Skeletal muscle tissue (tissue), 4 donors: ENCODE measurements around the gene PPAN. TPM values are rescaled to one million over a fixed set of nuclear protein-coding genes. Genes with fewer than 3 reads are reported as not detected.

Source experiments
- H3K27ac ChIP-seq: one replicate; pipeline ENCODE4 v1.7.0; 2013; ENCODE audit warnings: mild to moderate bottlenecking, low read depth, low read length, inconsistent platforms
- H3K27me3 ChIP-seq, 3 donors: one replicate each; pipeline ENCODE4 v1.7.0; 2013; ENCODE audit warnings: low read length in 3 of 3; ENCODE audit not compliant: control insufficient read depth in 3 of 3, insufficient read depth in 3 of 3
- H3K36me3 ChIP-seq, 3 donors: one replicate each; pipeline ENCODE4 v1.7.0; 2013; ENCODE audit warnings: low read length in 3 of 3; ENCODE audit not compliant: control insufficient read depth in 3 of 3, insufficient read depth in 3 of 3
- H3K4me1 ChIP-seq, 3 donors: one replicate each; pipeline ENCODE4 v1.7.0; 2013; ENCODE audit warnings: low read length in 3 of 3, mild to moderate bottlenecking in 3 of 3; ENCODE audit not compliant: control insufficient read depth in 3 of 3, insufficient read depth in 3 of 3
- H3K4me3 ChIP-seq, 3 donors: one replicate each; pipeline ENCODE4 v1.7.0; 2013; ENCODE audit warnings: low read length in 3 of 3
- H3K9ac ChIP-seq, 3 donors: one replicate each; pipeline ENCODE4 v1.7.0; 2013; ENCODE audit warnings: low read length in 3 of 3, mild to moderate bottlenecking in 3 of 3, moderate library complexity in 2 of 3, low read depth in 1 of 3
- H3K9me3 ChIP-seq, 3 donors: one replicate each; pipeline ENCODE4 v1.7.0; 2013; ENCODE audit warnings: low read length in 3 of 3; ENCODE audit not compliant: control insufficient read depth in 3 of 3
- total RNA-seq: library from RNA; depleted of rRNA; stranded (reverse); fragments of >200 nt; gene quantifications from one replicate; pipeline ENCODE4 v1.2.3, GENCODE V29; 2014
- donor health status: Osteomylitis.

PPAN gene
- total RNA-seq, 1 donor from 2014 or later: 14.6 TPM

GRCh38 chr19:10137751-10138682 is 31.9 kb downstream of the PPAN start:
- Histone ChIP-seq H3K9ac (no peak overlapping the region), H3K27ac (no peak overlapping the region), H3K4me1 (peaks cover 2 to 9% (median 2%) of the 10 kb centered on the region in 3 donors), H3K27me3 (no peaks in the 10 kb centered on the region), H3K4me3 (no peak overlapping the region), H3K36me3 (peaks cover 61 to 71% (median 65%) of the 10 kb centered on the region in 3 donors), H3K9me3 (no peaks in the 10 kb centered on the region)

DNA sequence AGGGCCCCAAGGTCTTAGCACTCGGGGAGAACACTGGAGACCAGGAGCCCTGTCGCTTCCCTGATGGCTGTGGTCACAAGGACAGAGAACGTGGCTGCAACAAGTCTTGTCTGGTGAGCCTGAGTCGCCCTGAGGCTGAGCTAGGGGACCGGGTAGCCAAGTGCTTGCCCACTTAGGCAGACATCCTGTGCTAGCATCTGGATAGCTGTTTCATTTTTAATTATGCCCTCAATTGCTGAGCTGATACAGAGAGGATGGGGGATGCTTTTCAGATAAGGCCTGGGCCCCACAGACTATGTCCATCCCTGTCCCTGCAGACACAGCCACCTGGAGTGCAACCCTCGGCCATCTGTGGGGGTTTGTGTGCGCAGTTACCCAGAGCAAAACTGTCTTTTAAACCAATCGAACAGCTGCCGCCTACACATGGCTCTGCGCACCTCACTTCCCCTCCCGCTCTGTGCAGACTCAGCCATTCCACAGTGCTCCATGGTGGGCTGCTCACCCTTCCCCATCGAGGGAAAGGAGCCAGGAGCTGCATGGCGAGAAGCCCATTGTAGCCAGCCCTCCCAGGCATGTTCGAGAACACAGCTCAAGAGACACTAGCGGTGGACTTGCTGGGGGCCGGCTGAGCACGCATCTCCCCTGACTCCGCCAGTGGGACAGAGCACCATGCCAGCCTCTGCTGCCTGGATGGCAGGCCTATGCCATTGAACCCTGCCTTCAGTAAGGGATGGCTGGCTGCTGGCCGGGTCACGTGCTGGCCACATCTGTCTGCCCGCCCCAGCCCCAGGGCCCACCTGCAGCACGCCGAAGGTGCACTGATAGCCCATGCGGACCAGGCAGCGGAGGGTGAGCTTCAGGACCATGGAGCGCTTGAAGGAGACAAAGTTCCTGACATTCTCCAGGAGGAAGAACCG is 33.0 kb downstream of the PPAN start:
- no peaks in the 10 kb centered on the region for H3K27me3 ChIP-seq

GRCh38 chr19:10139952-10140351 is 33.8 kb downstream of the PPAN start:
- Histone ChIP-seq H3K4me3 (no peak overlapping the region), H3K4me1 (peaks cover 2 to 9% (median 2%) of the 10 kb centered on the region in 3 donors), H3K27me3 (no peaks in the 10 kb centered on the region), H3K9me3 (no peaks in the 10 kb centered on the region), H3K36me3 (peaks cover 62 to 78% (median 71%) of the 10 kb centered on the region in 3 donors), H3K9ac (no peak overlapping the region), H3K27ac (no peak overlapping the region)

More for the DNA sequence above, 33.0 kb downstream of the PPAN start:
- H3K36me3 ChIP-seq: peaks cover 60 to 71% (median 69%) of the 10 kb centered on the region in 3 donors
- H3K4me3 ChIP-seq: no peak overlapping the region
- H3K9ac ChIP-seq: no peak overlapping the region
- no peaks in the 10 kb centered on the region for H3K9me3 ChIP-seq
- H3K4me1 ChIP-seq: peaks cover 2 to 9% (median 2%) of the 10 kb centered on the region in 3 donors
- H3K27ac ChIP-seq: no peak overlapping the region

- no peak overlapping the region for H3K9ac ChIP-seq
- H3K27me3 ChIP-seq: no peaks in the 10 kb centered on the region
- no peak overlapping the region for H3K27ac ChIP-seq
- peaks cover 2 to 9% (median 2%) of the 10 kb centered on the region in 3 donors for H3K4me1 ChIP-seq
- peaks cover 63 to 80% (median 74%) of the 10 kb centered on the region in 3 donors for H3K36me3 ChIP-seq
- no peaks in the 10 kb centered on the region for H3K9me3 ChIP-seq
- no peak overlapping the region for H3K4me3 ChIP-seq
Observed at GRCh38 chr19:10141479-10141878, 35.3 kb downstream of the PPAN start.

DNA sequence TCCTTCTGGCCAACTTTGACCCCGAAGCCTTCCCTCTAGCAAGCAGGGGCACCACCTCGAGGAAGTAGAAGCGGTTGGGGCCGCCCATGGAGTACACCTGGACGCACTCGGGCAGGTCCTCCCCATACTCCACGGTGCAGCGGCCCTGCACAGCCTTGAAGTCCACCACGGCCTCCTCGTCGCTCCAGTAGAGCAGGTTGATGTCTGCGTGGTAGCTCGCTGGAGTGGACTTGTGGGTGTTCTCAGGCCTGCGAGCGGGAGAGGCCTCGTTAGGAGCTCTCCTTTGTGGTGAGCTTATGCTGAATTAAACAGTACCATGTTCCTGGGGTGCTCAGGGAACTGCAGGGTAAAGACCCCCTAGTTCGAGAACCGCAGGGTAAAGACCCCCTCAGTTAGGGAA is 35.8 kb downstream of the PPAN start:
- Histone ChIP-seq H3K36me3 (peaks cover 62 to 82% (median 76%) of the 10 kb centered on the region in 3 donors), H3K27me3 (no peaks in the 10 kb centered on the region), H3K9me3 (no peaks in the 10 kb centered on the region), H3K4me1 (peaks cover 2 to 9% (median 2%) of the 10 kb centered on the region in 3 donors), H3K4me3 (no peak overlapping the region), H3K9ac (no peak overlapping the region), H3K27ac (no peak overlapping the region)

- no peaks in the 10 kb centered on the region for H3K9me3 ChIP-seq
- H3K27me3 ChIP-seq: no peaks in the 10 kb centered on the region
- H3K36me3 ChIP-seq: peaks cover 54 to 74% (median 68%) of the 10 kb centered on the region in 3 donors
- no peak overlapping the region for H3K27ac ChIP-seq
- H3K9ac ChIP-seq: no peak overlapping the region
- peaks cover 0 to 5% (median 2%) of the 10 kb centered on the region in 3 donors for H3K4me1 ChIP-seq
- H3K4me3 ChIP-seq: no peak overlapping the region
Observed at GRCh38 chr19:10142701-10143375, 36.7 kb downstream of the PPAN start.

DNA sequence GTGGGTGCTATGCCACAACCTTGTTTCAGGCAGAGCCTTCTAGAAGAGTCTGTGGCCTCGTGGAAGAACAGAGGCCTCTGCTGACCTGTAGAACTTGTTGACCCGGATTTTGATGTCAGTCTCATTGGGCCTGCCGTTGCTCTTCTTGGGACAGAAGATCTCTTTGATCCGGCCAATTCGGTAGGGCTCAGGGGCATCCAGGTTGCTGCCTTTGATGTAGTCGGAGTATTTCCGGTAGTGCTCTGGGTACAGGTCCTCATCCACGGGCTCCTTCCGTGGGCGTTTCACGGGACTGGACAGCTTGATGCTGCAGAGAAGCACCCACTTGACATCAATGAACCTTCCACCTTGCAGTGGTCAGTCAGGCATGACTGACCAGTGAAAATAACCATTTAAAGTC is 37.5 kb downstream of the PPAN start:
- H3K36me3 ChIP-seq: peaks cover 51 to 71% (median 64%) of the 10 kb centered on the region in 3 donors
- H3K27ac ChIP-seq: no peak overlapping the region

GRCh38 chr19:10144361-10144760 is 38.2 kb downstream of the PPAN start:
- H3K9me3 ChIP-seq: no peaks in the 10 kb centered on the region
- no peaks in the 10 kb centered on the region for H3K27me3 ChIP-seq
- peaks cover 48 to 70% (median 62%) of the 10 kb centered on the region in 3 donors for H3K36me3 ChIP-seq
- no peak overlapping the region for H3K9ac ChIP-seq
- no peak overlapping the region for H3K4me3 ChIP-seq
- H3K4me1 ChIP-seq: no peaks in the 10 kb centered on the region
- no peak overlapping the region for H3K27ac ChIP-seq

More for the DNA sequence above, 37.5 kb downstream of the PPAN start:
- Histone ChIP-seq H3K9me3 (no peaks in the 10 kb centered on the region), H3K27me3 (no peaks in the 10 kb centered on the region), H3K4me1 (no peaks in the 10 kb centered on the region), H3K4me3 (no peak overlapping the region), H3K9ac (no peak overlapping the region)

DNA sequence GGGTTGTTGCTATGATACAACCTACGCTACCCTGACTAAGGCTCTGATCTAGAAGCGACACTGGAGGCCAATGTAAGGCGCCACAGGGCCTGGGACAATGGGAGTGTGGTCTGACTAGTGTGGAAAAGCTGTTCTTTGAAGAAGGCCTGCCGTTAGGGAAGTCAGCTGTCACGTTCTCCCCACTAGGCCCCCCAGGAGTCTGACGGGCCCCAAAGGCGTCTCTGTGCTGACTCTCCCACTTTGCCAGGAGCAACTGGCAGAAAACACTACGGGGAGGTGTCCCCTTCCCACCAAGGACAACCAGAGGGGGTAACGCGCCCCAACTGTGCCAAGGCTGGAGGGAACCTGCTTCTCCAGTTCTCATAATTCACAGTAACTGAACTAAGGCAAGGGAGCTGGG is 38.9 kb downstream of the PPAN start:
- no peaks in the 10 kb centered on the region for H3K27me3 ChIP-seq
- no peak overlapping the region for H3K27ac ChIP-seq
- H3K9me3 ChIP-seq: no peaks in the 10 kb centered on the region
- no peak overlapping the region for H3K9ac ChIP-seq
- H3K4me1 ChIP-seq: no peaks in the 10 kb centered on the region
- H3K36me3 ChIP-seq: peaks cover 53 to 73% (median 62%) of the 10 kb centered on the region in 3 donors
- no peak overlapping the region for H3K4me3 ChIP-seq
